ENCODE results near the gene MAN1C1.

- TF ChIP-seq, protein P1, sequence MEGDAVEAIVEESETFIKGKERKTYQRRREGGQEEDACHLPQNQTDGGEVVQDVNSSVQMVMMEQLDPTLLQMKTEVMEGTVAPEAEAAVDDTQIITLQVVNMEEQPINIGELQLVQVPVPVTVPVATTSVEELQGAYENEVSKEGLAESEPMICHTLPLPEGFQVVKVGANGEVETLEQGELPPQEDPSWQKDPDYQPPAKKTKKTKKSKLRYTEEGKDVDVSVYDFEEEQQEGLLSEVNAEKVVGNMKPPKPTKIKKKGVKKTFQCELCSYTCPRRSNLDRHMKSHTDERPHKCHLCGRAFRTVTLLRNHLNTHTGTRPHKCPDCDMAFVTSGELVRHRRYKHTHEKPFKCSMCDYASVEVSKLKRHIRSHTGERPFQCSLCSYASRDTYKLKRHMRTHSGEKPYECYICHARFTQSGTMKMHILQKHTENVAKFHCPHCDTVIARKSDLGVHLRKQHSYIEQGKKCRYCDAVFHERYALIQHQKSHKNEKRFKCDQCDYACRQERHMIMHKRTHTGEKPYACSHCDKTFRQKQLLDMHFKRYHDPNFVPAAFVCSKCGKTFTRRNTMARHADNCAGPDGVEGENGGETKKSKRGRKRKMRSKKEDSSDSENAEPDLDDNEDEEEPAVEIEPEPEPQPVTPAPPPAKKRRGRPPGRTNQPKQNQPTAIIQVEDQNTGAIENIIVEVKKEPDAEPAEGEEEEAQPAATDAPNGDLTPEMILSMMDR (IDR thresholded peaks at IDR 0.05; ENCODE audit: borderline replicate concordance, extremely low read depth, low read length, poor library complexity, severe bottlenecking): no peak
- TF ChIP-seq EZH2 (IDR thresholded peaks at IDR 0.05; ENCODE audit: borderline replicate concordance, low read depth, low read length, severe bottlenecking): no peak
Measured at GRCh38 chr1:25763493-25763892, 146.9 kb downstream of the MAN1C1 start.
